ENCODE measurements around the gene GMEB1. TPM values are rescaled to one million over a fixed set of nuclear protein-coding genes. Genes with fewer than 3 reads are reported as not detected.

Gene GMEB1
- total and polyA plus RNA-seq, 2 experiments from 2014 or later: 13.3 to 20.2 TPM

- peak overlapping the region; percentile 45 for H3K4me2 ChIP-seq
- peaks cover 38% of the 10 kb centered on the region for H3K4me1 ChIP-seq (ENCODE audit: insufficient read depth)
- Mint-ChIP-seq H3K4me1 (peaks cover 13% of the 10 kb centered on the region), H3K36me3 (ENCODE audit: low read depth) (peaks cover 45% of the 10 kb centered on the region), H3K27ac (no peak overlapping the region), H3K27me3 (ENCODE audit: insufficient read depth, low read depth, poor library complexity) (peaks cover 1% of the 10 kb centered on the region), H3K4me3 (no peak overlapping the region), H3K9me3 (no peaks in the 10 kb centered on the region)
- no peaks in the 10 kb centered on the region for H3K27me3 ChIP-seq (ENCODE audit: insufficient read depth)
- no peak overlapping the region for H2AFZ ChIP-seq
- peaks cover 100% of the 10 kb centered on the region for H3K79me2 ChIP-seq (replicated peaks; ENCODE audit: insufficient read depth)
- peaks cover 15% of the 10 kb centered on the region; the same call in 1 of the 2 replicates for H3K36me3 ChIP-seq (ENCODE audit: insufficient read depth)
- 0 out of 2 replicates have a peak overlapping the region, but pooled peaks have one; percentile 29 for H3K27ac ChIP-seq (ENCODE audit: low read depth)
- DNase-seq (ENCODE audit: low spot score) (no peak), ATAC-seq (no peak)
- peaks cover 85% of the 10 kb centered on the region for H4K20me1 ChIP-seq (replicated peaks; ENCODE audit: insufficient read depth)
- H3K9me2 ChIP-seq (ENCODE audit: insufficient read depth): no peaks in the 10 kb centered on the region
- TF ChIP-seq CTCF (conservative IDR thresholded peaks at IDR 0.05; ENCODE audit: low read depth in 2 of 2) (no peak), ZNF114 (CRISPR knock-in tag; IDR thresholded peaks at IDR 0.05) (no peak), ZNF462 (CRISPR knock-in tag; IDR thresholded peaks at IDR 0.05) (no peak), STAT1 (IDR thresholded peaks at IDR 0.05; ENCODE audit: unreplicated experiment) (no peak), NANOG (IDR thresholded peaks at IDR 0.05; ENCODE audit: borderline replicate concordance) (no peak), CREB1 (CRISPR knock-in tag; IDR thresholded peaks at IDR 0.05; ENCODE audit: low read depth) (no peak)
- peak overlapping the region; percentile 19 for H3K4me3 ChIP-seq
- H3F3A ChIP-seq (replicated peaks; ENCODE audit: low read depth): peaks cover 26% of the 10 kb centered on the region; the same call in 1 of the 2 replicates
Observed at GRCh38 chr1:28755701-28756100, 87.1 kb downstream of the GMEB1 start.

Data from GM23338 (cell line).